B cell (primary cell): ENCODE results near the gene PXDC1. TPM values are rescaled to one million over a fixed set of nuclear protein-coding genes. Genes with fewer than 3 reads are reported as not detected.

Source experiments
- ATAC-seq: fragments of 200-7000 bp; cut with Tn5 transposase; one replicate; pipeline ENCODE4 v1.10.0; 2021; ENCODE audit warnings: low read depth, mild to moderate bottlenecking, moderate number of reproducible peaks, moderate library complexity
- CTCF ChIA-PET: fragments of 350-600 bp; sonication (Branson Sonifier 250); formaldehyde crosslinking; loops from one replicate; lab custom pipeline; 2021; ENCODE audit warnings: antibody characterized with exemption, inconsistent platforms; lab: Charles Lee
- POLR2A ChIA-PET: fragments of 350-600 bp; sonication (Branson Sonifier 250); formaldehyde crosslinking; loops from one replicate; lab custom pipeline; 2021; ENCODE audit warnings: antibody characterized with exemption; lab: Charles Lee
- DNase-seq: peaks from one replicate; pipeline ENCODE4 v3.0.0; 2013
- H2AFZ ChIP-seq: 2 replicates; pipeline ENCODE4 v1.6.1; 2012; ENCODE audit warnings: mild to moderate bottlenecking, low read depth, low read length; ENCODE audit not compliant: insufficient read depth, poor library complexity, severe bottlenecking
- H3K27ac ChIP-seq, 2 donors: 1 replicate in 1 of 2; 2 replicates in 1 of 2; pipeline ENCODE4 v1.5.1; 2012 to 2013; ENCODE audit warnings: low read length in 2 of 2, mild to moderate bottlenecking in 2 of 2, moderate library complexity in 1 of 2
- H3K27me3 ChIP-seq, 4 experiments: fragments of 200-600 bp in 1 of 4; sonication (generic) in 1 of 4; replicated peaks in 1 of 4; 1 replicate in 2 of 4; 2 replicates in 2 of 4; pipeline versions ENCODE4 v1.6.1 to v1.7.0; 2013 to 2016; ENCODE audit warnings: low read length in 3 of 4, mild to moderate bottlenecking in 2 of 4, mixed read lengths in 1 of 4, moderate library complexity in 1 of 4; ENCODE audit not compliant: insufficient read depth in 4 of 4, control insufficient read depth in 3 of 4; ENCODE audit errors: control extremely low read depth in 1 of 4
- H3K36me3 ChIP-seq, 2 experiments: replicated peaks in 1 of 2; 1 replicate in 1 of 2; 2 replicates in 1 of 2; pipeline versions ENCODE4 v1.6.1 to v1.7.1; 2013; ENCODE audit warnings: low read length in 1 of 2; ENCODE audit not compliant: insufficient read depth in 2 of 2, control insufficient read depth in 1 of 2; ENCODE audit errors: control extremely low read depth in 1 of 2, extremely low read depth in 1 of 2
- H3K4me1 ChIP-seq, 2 donors: fragments of 200-600 bp in 1 of 2; sonication (generic) in 1 of 2; 1 replicate in 1 of 2; 2 replicates in 1 of 2; pipeline versions ENCODE4 v1.5.1 to v1.6.1; 2013 to 2017; ENCODE audit warnings: low read length in 2 of 2; ENCODE audit not compliant: control insufficient read depth in 2 of 2, insufficient read depth in 2 of 2
- H3K4me2 ChIP-seq: replicated peaks from 2 replicates; pipeline ENCODE3; 2012; ENCODE audit warnings: mild to moderate bottlenecking, low read depth, low read length; ENCODE audit not compliant: poor library complexity, severe bottlenecking
- H3K4me3 ChIP-seq, 5 experiments: fragments of 200-600 bp in 1 of 5; sonication (generic) in 1 of 5; 1 replicate in 3 of 5; 2 replicates in 2 of 5; pipeline versions ENCODE4 v1.5.1 to v1.7.0; 2011 to 2016; ENCODE audit warnings: low read length in 4 of 5, mild to moderate bottlenecking in 4 of 5, low read depth in 2 of 5, control low read depth in 1 of 5, moderate library complexity in 1 of 5; ENCODE audit not compliant: insufficient read depth in 1 of 5; ENCODE audit errors: control extremely low read depth in 1 of 5, extremely low read depth in 1 of 5
- H3K79me2 ChIP-seq: fragments of 200-600 bp; sonication (generic); one replicate; pipeline ENCODE4 v1.6.0; 2016; ENCODE audit warnings: low read length; ENCODE audit not compliant: control insufficient read depth, insufficient read depth
- H3K9ac ChIP-seq: fragments of 200-600 bp; sonication (generic); 2 replicates; pipeline ENCODE4 v1.6.1; 2017; ENCODE audit warnings: mild to moderate bottlenecking, low read length, moderate library complexity
- H3K9me3 ChIP-seq, 3 donors: one replicate each; pipeline versions ENCODE4 v1.6.1 to v1.7.1; 2013; ENCODE audit warnings: low read length in 2 of 3; ENCODE audit not compliant: control insufficient read depth in 2 of 3, insufficient read depth in 1 of 3; ENCODE audit errors: control extremely low read depth in 1 of 3
- H4K20me1 ChIP-seq: 2 replicates; pipeline ENCODE4 v1.6.0; 2012; ENCODE audit warnings: mild to moderate bottlenecking, low read length; ENCODE audit not compliant: insufficient read depth, control insufficient read depth, poor library complexity, severe bottlenecking
- H3K27ac Mint-ChIP-seq: one replicate; pipeline ENCODE4 v1.8.0; 2021; ENCODE audit warnings: mixed read lengths
- H3K27me3 Mint-ChIP-seq: one replicate; pipeline ENCODE4 v1.8.0; 2021; ENCODE audit warnings: mixed read lengths
- H3K4me1 Mint-ChIP-seq: one replicate; pipeline ENCODE4 v1.8.0; 2021; ENCODE audit warnings: mixed read lengths
- H3K4me3 Mint-ChIP-seq: one replicate; pipeline ENCODE4 v1.8.0; 2021; ENCODE audit warnings: mixed read lengths
- H3K9me3 Mint-ChIP-seq: one replicate; pipeline ENCODE4 v1.8.0; 2022; ENCODE audit warnings: mixed read lengths; ENCODE audit not compliant: insufficient read depth
- EZH2 ChIP-seq: IDR thresholded peaks from 2 replicates; pipeline ENCODE4 v1.6.1; 2012; ENCODE audit warnings: borderline replicate concordance, low read depth, mild to moderate bottlenecking, moderate library complexity, low read length; ENCODE audit not compliant: insufficient read depth, poor library complexity, severe bottlenecking
- WGBS: methylation state at CpG from one replicate; pipeline ENCODE4 v1.1.5; 2013; ENCODE audit warnings: missing lambda C conversion rate; ENCODE audit not compliant: insufficient coverage; 5-methylcytosine and 5-hydroxymethylcytosine counted together
- intact Hi-C: fragments of 100-400 bp; cut with micrococcal nuclease; formaldehyde crosslinking; loops from one replicate; pipeline ENCODE4 v1.10.0; 2022
- polyA plus RNA-seq: library from polyadenylated mRNA; depleted of rRNA; stranded (reverse); fragments of >200 nt; gene quantifications from 2 replicates; pipeline ENCODE4 v1.2.3, GENCODE V29; 2012
- total RNA-seq, 2 donors: library from RNA; stranded (reverse); fragments of 120-200 nt in 1 of 2; gene quantifications; 1 replicate in 1 of 2; 2 replicates in 1 of 2; pipeline versions ENCODE4 v1.2.3 to v1.2.4, GENCODE V29; 2013 to 2022
- TF ChIP-seq, protein P1 (sequence below): fragments of 200-600 bp; IDR thresholded peaks from one replicate; pipeline ENCODE4 v1.8.0; 2022; ENCODE audit warnings: antibody characterized with exemption, mild to moderate bottlenecking

Gene PXDC1
- total and polyA plus RNA-seq, 2 donors (not counting 1 experiment from before 2014, with no cell fraction given), result 4.7 to 18.9 TPM

DNA sequence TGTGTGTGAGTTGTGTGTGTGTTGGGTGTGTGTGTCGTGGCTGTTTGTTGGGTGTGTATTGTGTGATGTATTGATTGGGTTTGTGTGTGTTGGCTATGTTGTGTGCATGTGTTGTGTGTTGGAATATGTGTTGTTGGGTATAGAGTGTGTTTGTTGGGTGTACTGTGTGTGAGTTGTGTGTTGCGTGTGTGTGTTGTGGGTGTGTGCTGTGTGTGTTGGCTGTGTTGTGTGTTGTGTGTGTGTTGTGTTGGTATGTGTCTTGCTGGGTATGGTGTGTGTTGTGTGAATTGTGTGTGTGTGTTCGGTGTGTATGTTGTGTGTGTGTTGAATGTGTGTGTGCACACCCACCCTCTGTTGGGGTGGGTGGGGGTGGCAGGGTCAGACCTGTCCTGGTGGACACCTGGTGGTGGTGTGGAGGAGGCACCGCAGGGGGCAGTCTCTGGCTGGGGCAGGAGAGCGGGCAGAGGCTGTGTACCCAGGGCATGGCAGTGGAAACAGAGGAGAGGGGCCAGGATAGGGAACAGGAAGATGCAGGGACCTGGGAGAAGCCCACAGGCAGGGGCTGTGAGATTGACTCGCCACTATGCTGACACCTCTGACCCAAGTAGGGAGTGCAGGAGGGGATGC, 25.5 kb upstream of the PXDC1 start:
- Histone ChIP-seq H3K9me3 (no peaks in the 10 kb centered on the region), H3K79me2 (no peaks in the 10 kb centered on the region), H3K36me3 (no peaks in the 10 kb centered on the region), H4K20me1 (no peaks in the 10 kb centered on the region), H3K9ac (no peak overlapping the region), H3K4me3 (no peak overlapping the region), H3K4me2 (no peak overlapping the region), H3K27ac (no peak overlapping the region), H3K4me1 (no peaks in the 10 kb centered on the region), H2AFZ (no peak overlapping the region), H3K27me3 (peaks cover 0 to 5% (median 0%) of the 10 kb centered on the region in 4 experiments)
- Mint-ChIP-seq H3K4me3 (no peak overlapping the region), H3K27ac (no peak overlapping the region), H3K27me3 (peaks cover 4% of the 10 kb centered on the region), H3K9me3 (no peaks in the 10 kb centered on the region), H3K4me1 (no peaks in the 10 kb centered on the region)
- WGBS, result 96% methylated on average over 5 of the region's 6 CpGs
- no peak for DNase-seq
- CTCF ChIA-PET, result no interaction called here
- ATAC-seq, result no peak
- POLR2A ChIA-PET, result no interaction called here
- intact Hi-C loops, result no loop called here
- TF ChIP-seq EZH2, result no peak
- TF ChIP-seq, protein P1, sequence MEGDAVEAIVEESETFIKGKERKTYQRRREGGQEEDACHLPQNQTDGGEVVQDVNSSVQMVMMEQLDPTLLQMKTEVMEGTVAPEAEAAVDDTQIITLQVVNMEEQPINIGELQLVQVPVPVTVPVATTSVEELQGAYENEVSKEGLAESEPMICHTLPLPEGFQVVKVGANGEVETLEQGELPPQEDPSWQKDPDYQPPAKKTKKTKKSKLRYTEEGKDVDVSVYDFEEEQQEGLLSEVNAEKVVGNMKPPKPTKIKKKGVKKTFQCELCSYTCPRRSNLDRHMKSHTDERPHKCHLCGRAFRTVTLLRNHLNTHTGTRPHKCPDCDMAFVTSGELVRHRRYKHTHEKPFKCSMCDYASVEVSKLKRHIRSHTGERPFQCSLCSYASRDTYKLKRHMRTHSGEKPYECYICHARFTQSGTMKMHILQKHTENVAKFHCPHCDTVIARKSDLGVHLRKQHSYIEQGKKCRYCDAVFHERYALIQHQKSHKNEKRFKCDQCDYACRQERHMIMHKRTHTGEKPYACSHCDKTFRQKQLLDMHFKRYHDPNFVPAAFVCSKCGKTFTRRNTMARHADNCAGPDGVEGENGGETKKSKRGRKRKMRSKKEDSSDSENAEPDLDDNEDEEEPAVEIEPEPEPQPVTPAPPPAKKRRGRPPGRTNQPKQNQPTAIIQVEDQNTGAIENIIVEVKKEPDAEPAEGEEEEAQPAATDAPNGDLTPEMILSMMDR, result no peak

DNA sequence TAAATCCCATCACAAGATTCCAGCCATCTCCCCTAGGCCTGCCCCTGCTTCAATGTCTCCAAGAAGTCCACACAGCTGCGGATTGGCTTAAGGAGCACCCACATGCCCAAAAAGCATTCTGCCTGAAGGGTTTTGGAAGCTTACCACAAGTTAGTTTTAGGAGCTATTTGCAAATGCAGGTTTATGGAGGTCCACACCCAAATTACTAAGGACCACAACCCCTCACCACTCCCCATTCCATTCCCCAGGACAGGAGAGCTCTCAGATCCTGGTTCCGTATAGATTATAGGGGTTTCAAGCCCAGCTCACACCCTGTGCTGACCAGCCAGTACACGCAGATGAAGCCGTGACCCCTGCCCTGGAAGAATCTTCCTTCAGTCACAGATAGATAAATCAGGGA, 24.3 kb upstream of the PXDC1 start:
- H3K27ac ChIP-seq, result no peak overlapping the region
- CTCF ChIA-PET, result interaction anchor here (0.5 kb wide), 1 partner anchor 19 kb away, joined by 3 read pairs; no protein-coding TSS in a partner anchor
- peaks cover 0 to 5% (median 0%) of the 10 kb centered on the region in 4 experiments for H3K27me3 ChIP-seq
- 100% methylated on average over 1 of the region's 4 CpGs for WGBS
- DNase-seq (no peak), ATAC-seq (no peak)
- no peaks in the 10 kb centered on the region for H4K20me1 ChIP-seq
- no peaks in the 10 kb centered on the region for H3K4me1 ChIP-seq
- Mint-ChIP-seq H3K4me3 (no peak overlapping the region), H3K27ac (no peak overlapping the region), H3K4me1 (no peaks in the 10 kb centered on the region), H3K9me3 (no peaks in the 10 kb centered on the region), H3K27me3 (peaks cover 4% of the 10 kb centered on the region)
- intact Hi-C loops, result no loop called here
- no peaks in the 10 kb centered on the region for H3K79me2 ChIP-seq
- H3K36me3 ChIP-seq, result no peaks in the 10 kb centered on the region
- POLR2A ChIA-PET, result interaction anchor here (0.9 kb wide), 1 partner anchor 19 kb away, joined by 7 read pairs; no protein-coding TSS in a partner anchor
- peaks cover 0 to 3% (median 0%) of the 10 kb centered on the region in 3 donors for H3K9me3 ChIP-seq
- H3K4me3 ChIP-seq, result no peak overlapping the region
- H3K4me2 ChIP-seq, result no peak overlapping the region
- TF ChIP-seq, protein P1, result no peak
- no peak for TF ChIP-seq EZH2
- no peak overlapping the region for H3K9ac ChIP-seq
- H2AFZ ChIP-seq, result no peak overlapping the region
